ENCODE results near the gene SPATA31D4.
"Not testable (repeated sequence)": the region's sequence is repeated elsewhere in the genome, so short reads cannot be mapped to it uniquely, and the experiment has no call there.

- TF ChIP-seq POLR2A, CTCF (IDR thresholded peaks at IDR 0.05): not testable (repeated sequence)
Measured at GRCh38 chr9:81933547-81933946, 5.3 kb downstream of the SPATA31D4 start.

Data from sigmoid colon (tissue), 3 donors.